H9 (cell line): ENCODE data around the gene PPP1R2B. TPM values are rescaled to one million over a fixed set of nuclear protein-coding genes. Genes with fewer than 3 reads are reported as not detected.

Experiments used
- DNase-seq: peaks from one replicate; pipeline ENCODE4 v3.0.0-alpha.2; 2017
- H2AFZ ChIP-seq: one replicate; pipeline ENCODE4 v1.6.1; 2013; ENCODE audit warnings: mild to moderate bottlenecking, low read length, control low read depth, moderate library complexity
- H2AK5ac ChIP-seq: 2 replicates; pipeline ENCODE4 v1.6.1; 2013; ENCODE audit warnings: low read length, control low read depth, mixed read lengths; ENCODE audit not compliant: insufficient read length
- H2BK120ac ChIP-seq: one replicate; pipeline ENCODE4 v1.6.1; 2013; ENCODE audit warnings: low read depth, mild to moderate bottlenecking, low read length, control low read depth, inconsistent platforms; ENCODE audit not compliant: poor library complexity, severe bottlenecking
- H2BK12ac ChIP-seq: 2 replicates; pipeline ENCODE4 v1.6.1; 2013; ENCODE audit warnings: low read length, control low read depth, mixed read lengths, low read depth; ENCODE audit not compliant: insufficient read length
- H2BK15ac ChIP-seq: 2 replicates; pipeline ENCODE4 v1.6.1; 2013; ENCODE audit warnings: low read depth, low read length, control low read depth
- H2BK20ac ChIP-seq: one replicate; pipeline ENCODE4 v1.6.1; 2013; ENCODE audit warnings: low read depth, mild to moderate bottlenecking, low read length, control low read depth, inconsistent platforms; ENCODE audit not compliant: poor library complexity, severe bottlenecking
- H2BK5ac ChIP-seq: 2 replicates; pipeline ENCODE4 v1.6.1; 2013; ENCODE audit warnings: low read length, control low read depth, mixed read lengths; ENCODE audit not compliant: insufficient read length
- H3K14ac ChIP-seq: 2 replicates; pipeline ENCODE4 v1.6.1; 2013; ENCODE audit warnings: low read length, control low read depth; ENCODE audit not compliant: insufficient read depth
- H3K18ac ChIP-seq: 2 replicates; pipeline ENCODE4 v1.6.1; 2013; ENCODE audit warnings: low read depth, mild to moderate bottlenecking, mixed read lengths, low read length, control low read depth; ENCODE audit not compliant: insufficient read length
- H3K23ac ChIP-seq: 2 replicates; pipeline ENCODE4 v1.6.1; 2013; ENCODE audit warnings: low read length, control low read depth, mixed read lengths, low read depth; ENCODE audit not compliant: insufficient read length
- H3K23me2 ChIP-seq: 2 replicates; pipeline ENCODE4 v1.6.1; 2013; ENCODE audit warnings: low read depth, mild to moderate bottlenecking, mixed read lengths, low read length, control low read depth; ENCODE audit not compliant: insufficient read length, poor library complexity, severe bottlenecking
- H3K27ac ChIP-seq: 2 replicates; pipeline ENCODE4 v1.5.1; 2013; ENCODE audit warnings: low read length, control low read depth, mixed read lengths, low read depth; ENCODE audit not compliant: insufficient read length
- H3K27me3 ChIP-seq: 2 replicates; pipeline ENCODE4 v1.6.1; 2013; ENCODE audit warnings: low read length, control low read depth, inconsistent platforms; ENCODE audit not compliant: insufficient read depth
- H3K4ac ChIP-seq: 2 replicates; pipeline ENCODE4 v1.6.1; 2013; ENCODE audit warnings: low read depth, mild to moderate bottlenecking, control low read depth, inconsistent platforms, low read length, moderate library complexity
- H3K4me1 ChIP-seq: 2 replicates; pipeline ENCODE4 v1.6.1; 2013; ENCODE audit warnings: low read length, control low read depth, inconsistent platforms; ENCODE audit not compliant: insufficient read depth
- H3K4me2 ChIP-seq: 2 replicates; pipeline ENCODE4 v1.6.1; 2013; ENCODE audit warnings: low read length, control low read depth, mixed read lengths; ENCODE audit not compliant: insufficient read length, insufficient read depth
- H3K56ac ChIP-seq: 2 replicates; pipeline ENCODE4 v1.6.1; 2013; ENCODE audit warnings: low read depth, mild to moderate bottlenecking, mixed read lengths, low read length, control low read depth; ENCODE audit not compliant: insufficient read length
- H3K79me1 ChIP-seq: 2 replicates; pipeline ENCODE4 v1.6.1; 2013; ENCODE audit warnings: low read depth, mild to moderate bottlenecking, moderate library complexity, low read length, control low read depth, inconsistent platforms; ENCODE audit not compliant: insufficient read depth, poor library complexity, severe bottlenecking
- H3K79me2 ChIP-seq: 2 replicates; pipeline ENCODE4 v1.6.1; 2013; ENCODE audit warnings: low read length, control low read depth, inconsistent platforms; ENCODE audit not compliant: insufficient read depth
- H3K9ac ChIP-seq: 2 replicates; pipeline ENCODE4 v1.6.1; 2013; ENCODE audit warnings: low read length, control low read depth, mixed read lengths; ENCODE audit not compliant: insufficient read length; ENCODE audit errors: extremely low read depth
- H3K9me3 ChIP-seq: one replicate; pipeline ENCODE4 v1.6.1; 2013; ENCODE audit warnings: low read depth, low read length, inconsistent platforms; ENCODE audit not compliant: control insufficient read depth
- H3T11ph ChIP-seq: one replicate; pipeline ENCODE4 v1.6.1; 2013; ENCODE audit warnings: mild to moderate bottlenecking, low read length, control low read depth, inconsistent platforms
- H4K20me1 ChIP-seq: one replicate; pipeline ENCODE4 v1.6.1; 2013; ENCODE audit not compliant: control insufficient read depth, insufficient read length, insufficient read depth
- H4K5ac ChIP-seq: 2 replicates; pipeline ENCODE4 v1.6.1; 2013; ENCODE audit warnings: low read depth, mild to moderate bottlenecking, mixed read lengths, low read length, control low read depth; ENCODE audit not compliant: insufficient read length
- H4K8ac ChIP-seq: replicated peaks from 2 replicates; pipeline ENCODE4 v1.6.1; 2013; ENCODE audit warnings: low read length, control low read depth, mixed read lengths, low read depth; ENCODE audit not compliant: insufficient read length
- H4K91ac ChIP-seq: 2 replicates; pipeline ENCODE4 v1.6.1; 2013; ENCODE audit warnings: low read depth, mild to moderate bottlenecking, moderate library complexity, mixed read lengths, low read length, control low read depth; ENCODE audit not compliant: insufficient read length
- H3K27ac Mint-ChIP-seq, 3 experiments: 2 replicates in 2 of 3; 3 replicates in 1 of 3; pipeline ENCODE4 v1.8.0; 2020 to 2021; ENCODE audit warnings: mixed read lengths in 3 of 3, mild to moderate bottlenecking in 1 of 3, moderate library complexity in 1 of 3
- H3K27me3 Mint-ChIP-seq: 2 replicates; pipeline ENCODE4 v1.8.0; 2021; ENCODE audit warnings: low read depth, mild to moderate bottlenecking, moderate library complexity, mixed read lengths
- H3K36me3 Mint-ChIP-seq, 3 experiments: 2 replicates in 2 of 3; 3 replicates in 1 of 3; pipeline ENCODE4 v1.8.0; 2020 to 2021; ENCODE audit warnings: low read depth in 3 of 3, mixed read lengths in 3 of 3; ENCODE audit not compliant: insufficient read depth in 1 of 3
- H3K4me1 Mint-ChIP-seq, 2 experiments: 2 replicates each; pipeline ENCODE4 v1.8.0; 2020; ENCODE audit warnings: mixed read lengths in 2 of 2
- H3K4me3 Mint-ChIP-seq, 2 experiments: 2 replicates in 1 of 2; 3 replicates in 1 of 2; pipeline ENCODE4 v1.8.0; 2020 to 2021; ENCODE audit warnings: mild to moderate bottlenecking in 2 of 2, mixed read lengths in 2 of 2, moderate library complexity in 1 of 2
- H3K9me3 Mint-ChIP-seq, 2 experiments: 2 replicates in 1 of 2; 3 replicates in 1 of 2; pipeline ENCODE4 v1.8.0; 2020; ENCODE audit warnings: mild to moderate bottlenecking in 2 of 2, mixed read lengths in 2 of 2, moderate library complexity in 1 of 2
- total RNA-seq: library from RNA; stranded (reverse); gene quantifications from 2 replicates; pipeline ENCODE4 v1.2.1, GENCODE V29; 2021
- TF ChIP-seq, protein P1 (sequence below): fragments of 200-600 bp; sonication (generic); conservative IDR thresholded peaks from 3 replicates; pipeline ENCODE4 v1.8.0; 2021; ENCODE audit warnings: antibody characterized with exemption, mild to moderate bottlenecking

PPP1R2B gene
- total RNA-seq, 1 experiment from 2014 or later, result not detected

DNA sequence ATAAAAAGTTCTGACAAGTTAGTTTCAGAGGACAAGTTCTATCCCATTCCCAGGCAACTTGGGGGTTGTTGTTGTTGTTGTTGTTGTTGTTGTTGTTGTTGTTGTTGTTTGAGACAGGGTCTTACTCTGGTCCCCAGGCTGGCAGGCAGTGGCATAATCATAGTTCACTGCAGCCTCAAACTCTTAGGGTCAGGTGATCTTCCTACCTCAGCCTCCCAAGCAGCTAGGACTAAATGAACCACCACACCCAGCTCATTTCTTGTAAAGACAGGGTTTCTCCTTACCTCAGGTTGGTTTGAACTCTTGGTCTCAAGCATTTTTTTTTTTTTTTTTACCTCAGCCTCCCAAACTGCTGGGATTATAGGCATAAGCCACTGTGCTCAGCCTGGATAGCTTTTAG is 15.3 kb downstream of the PPP1R2B start:
- no peak overlapping the region for H3K27ac Mint-ChIP-seq
- Histone ChIP-seq H3K56ac (no peak overlapping the region), H3K23me2 (no peaks in the 10 kb centered on the region)

More for the DNA sequence above, 15.3 kb downstream of the PPP1R2B start:
- no peaks in the 10 kb centered on the region for H3K79me2 ChIP-seq
- no peak overlapping the region for H3T11ph ChIP-seq
- H2BK15ac ChIP-seq, result no peak overlapping the region
- H2BK12ac ChIP-seq, result no peak overlapping the region
- Mint-ChIP-seq H3K27me3 (no peaks in the 10 kb centered on the region), H3K4me3 (no peak overlapping the region), H3K36me3 (no peaks in the 10 kb centered on the region), H3K4me1 (no peaks in the 10 kb centered on the region), H3K9me3 (no peaks in the 10 kb centered on the region; a peak in 2 of 5 replicates)
- no peak overlapping the region for H4K5ac ChIP-seq
- H2BK120ac ChIP-seq, result no peak overlapping the region
- H2AK5ac ChIP-seq, result no peak overlapping the region
- no peak overlapping the region for H4K91ac ChIP-seq
- H4K8ac ChIP-seq, result no peak overlapping the region
- no peak overlapping the region for H3K18ac ChIP-seq
- no peak for DNase-seq
- no peak overlapping the region for H2AFZ ChIP-seq
- H3K27ac ChIP-seq, result no peak overlapping the region
- no peaks in the 10 kb centered on the region for H3K9me3 ChIP-seq
- no peaks in the 10 kb centered on the region for H3K27me3 ChIP-seq
- H3K4me2 ChIP-seq, result no peak overlapping the region
- H2BK20ac ChIP-seq, result no peak overlapping the region
- H3K14ac ChIP-seq, result no peak overlapping the region
- H3K79me1 ChIP-seq, result no peaks in the 10 kb centered on the region
- TF ChIP-seq, protein P1, sequence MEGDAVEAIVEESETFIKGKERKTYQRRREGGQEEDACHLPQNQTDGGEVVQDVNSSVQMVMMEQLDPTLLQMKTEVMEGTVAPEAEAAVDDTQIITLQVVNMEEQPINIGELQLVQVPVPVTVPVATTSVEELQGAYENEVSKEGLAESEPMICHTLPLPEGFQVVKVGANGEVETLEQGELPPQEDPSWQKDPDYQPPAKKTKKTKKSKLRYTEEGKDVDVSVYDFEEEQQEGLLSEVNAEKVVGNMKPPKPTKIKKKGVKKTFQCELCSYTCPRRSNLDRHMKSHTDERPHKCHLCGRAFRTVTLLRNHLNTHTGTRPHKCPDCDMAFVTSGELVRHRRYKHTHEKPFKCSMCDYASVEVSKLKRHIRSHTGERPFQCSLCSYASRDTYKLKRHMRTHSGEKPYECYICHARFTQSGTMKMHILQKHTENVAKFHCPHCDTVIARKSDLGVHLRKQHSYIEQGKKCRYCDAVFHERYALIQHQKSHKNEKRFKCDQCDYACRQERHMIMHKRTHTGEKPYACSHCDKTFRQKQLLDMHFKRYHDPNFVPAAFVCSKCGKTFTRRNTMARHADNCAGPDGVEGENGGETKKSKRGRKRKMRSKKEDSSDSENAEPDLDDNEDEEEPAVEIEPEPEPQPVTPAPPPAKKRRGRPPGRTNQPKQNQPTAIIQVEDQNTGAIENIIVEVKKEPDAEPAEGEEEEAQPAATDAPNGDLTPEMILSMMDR, result no peak
- no peaks in the 10 kb centered on the region for H3K4me1 ChIP-seq
- H3K9ac ChIP-seq, result no peak overlapping the region
- no peak overlapping the region for H2BK5ac ChIP-seq
- no peak overlapping the region for H3K23ac ChIP-seq
- no peak overlapping the region for H3K4ac ChIP-seq
- no peaks in the 10 kb centered on the region for H4K20me1 ChIP-seq
